Panc1 (cell line): ENCODE results near the gene MAGEA10. TPM values are rescaled to one million over a fixed set of nuclear protein-coding genes. Genes with fewer than 3 reads are reported as not detected.

Source experiments
- ATAC-seq: fragments of 200-7000 bp; cut with Tn5 transposase; 2 replicates; pipeline ENCODE4 v1.9.1; 2020; ENCODE audit warnings: mild to moderate bottlenecking, moderate library complexity
- BruUV-seq: library from RNA; stranded (reverse); fragments of 400-500 nt; replicated peaks from 2 replicates; lab custom pipeline; 2021; lab: Mats Ljungman, UMichigan
- CTCF ChIA-PET: fragments of 300-600 bp; sonication (Branson Sonifier 250); formaldehyde crosslinking; loops from one replicate; lab custom pipeline; 2022; ENCODE audit warnings: antibody characterized with exemption; lab: Charles Lee
- POLR2A ChIA-PET: fragments of 300-600 bp; sonication (Branson Sonifier 250); formaldehyde crosslinking; loops from one replicate; lab custom pipeline; 2022; ENCODE audit warnings: antibody characterized with exemption; lab: Charles Lee
- DNase-seq: peaks from one replicate; pipeline ENCODE4 v3.0.0-alpha.2; 2010; ENCODE audit warnings: low read depth, low spot score
- H3K27ac ChIP-seq: 2 replicates; pipeline ENCODE4 v1.5.1; 2011; ENCODE audit warnings: mild to moderate bottlenecking, low read length, inconsistent platforms
- H3K27me3 ChIP-seq: fragments of 200-500 bp; sonication (Bioruptor generic); 2 replicates; pipeline ENCODE4 v1.6.0; 2014; ENCODE audit warnings: low read length, inconsistent platforms; ENCODE audit not compliant: control insufficient read depth, insufficient read depth
- H3K36me3 ChIP-seq: fragments of 200-500 bp; sonication (Bioruptor generic); 2 replicates; pipeline ENCODE4 v1.5.1; 2014; ENCODE audit warnings: inconsistent platforms, mild to moderate bottlenecking, low read length, moderate library complexity; ENCODE audit not compliant: control insufficient read depth, insufficient read depth
- H3K4me1 ChIP-seq: 2 replicates; pipeline ENCODE4 v1.5.1; 2011; ENCODE audit warnings: inconsistent platforms, mild to moderate bottlenecking, low read length, moderate library complexity; ENCODE audit not compliant: control insufficient read depth, insufficient read depth
- H3K4me3 ChIP-seq, 2 experiments: 2 replicates each; pipeline ENCODE4 v1.5.1; 2011 to 2012; ENCODE audit warnings: low read depth in 2 of 2, low read length in 2 of 2, mild to moderate bottlenecking in 2 of 2, inconsistent platforms in 1 of 2, moderate library complexity in 1 of 2
- H3K9me3 ChIP-seq: fragments of 200-500 bp; sonication (Bioruptor generic); 2 replicates; pipeline ENCODE4 v1.5.1; 2014; ENCODE audit warnings: low read depth, mild to moderate bottlenecking, inconsistent platforms, low read length, moderate library complexity; ENCODE audit not compliant: control insufficient read depth, insufficient read depth
- CTCF ChIP-seq: fragments of 450-650 bp; IDR thresholded peaks from 2 replicates; pipeline ENCODE4 v1.5.1; 2017; ENCODE audit warnings: mild to moderate bottlenecking
- POLR2AphosphoS5 ChIP-seq: IDR thresholded peaks from 2 replicates; pipeline ENCODE4 v1.6.1; 2012; ENCODE audit warnings: mild to moderate bottlenecking, low read depth, low read length, moderate library complexity
- REST ChIP-seq, 2 experiments: IDR thresholded peaks; 2 replicates each; pipeline ENCODE4 v1.6.1; 2011 to 2012; ENCODE audit warnings: low read depth in 2 of 2, control low read depth in 1 of 2, low read length in 1 of 2, mild to moderate bottlenecking in 1 of 2, moderate library complexity in 1 of 2; ENCODE audit not compliant: insufficient read depth in 1 of 2
- SIN3A ChIP-seq: IDR thresholded peaks from 2 replicates; pipeline ENCODE4 v1.6.1; 2012; ENCODE audit warnings: low read depth, mild to moderate bottlenecking, low read length, moderate library complexity, borderline replicate concordance; ENCODE audit not compliant: insufficient read depth
- TCF7L2 ChIP-seq: IDR thresholded peaks from 2 replicates; pipeline ENCODE4 v1.6.1; 2011; ENCODE audit warnings: mild to moderate bottlenecking, low read depth, low read length, inconsistent platforms
- in situ Hi-C: cut with HindIII; loops from 2 replicates; pipeline ENCODE4 v1.10.0; 2016; ENCODE audit warnings: low sequenced_read_pairs, low pct_unique_long_range_greater_than_20kb
- intact Hi-C: fragments of 100-400 bp; cut with micrococcal nuclease; formaldehyde crosslinking; loops from one replicate; pipeline ENCODE4 v1.10.0; 2022; ENCODE audit not compliant: unreplicated experiment
- total RNA-seq: library from RNA; stranded (reverse); gene quantifications from one replicate; pipeline ENCODE4 v1.2.1, GENCODE V29; 2021; ENCODE audit not compliant: unreplicated experiment

The MAGEA10 gene
- total RNA-seq, 1 experiment from 2014 or later, result not detected

DNA sequence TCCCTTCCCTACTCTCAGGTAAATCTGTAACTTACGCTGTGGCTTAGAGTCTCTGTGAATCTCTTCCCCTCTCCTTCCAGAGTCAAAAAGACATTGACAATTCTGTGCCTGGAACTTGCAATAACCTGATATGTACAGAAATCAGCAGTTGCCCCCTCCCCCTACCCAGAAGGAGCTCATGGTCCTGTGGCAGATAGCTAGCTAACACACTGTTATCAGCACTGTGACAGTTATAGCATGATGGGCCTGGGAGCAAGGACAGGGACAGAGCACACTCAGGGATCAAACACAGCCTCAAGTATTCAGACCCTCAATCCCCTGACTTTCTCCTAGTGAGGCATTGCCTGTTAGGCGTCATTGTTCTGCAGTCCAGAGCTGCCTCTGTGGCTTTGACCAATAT, 18.7 kb upstream of the MAGEA10 start:
- no peak overlapping the region for H3K4me3 ChIP-seq
- no peaks in the 10 kb centered on the region for H3K36me3 ChIP-seq
- H3K27me3 ChIP-seq, result no peaks in the 10 kb centered on the region
- DNase-seq (no peak), ATAC-seq (no peak)
- TF ChIP-seq CTCF, result no peak
- CTCF ChIA-PET, result no interaction called here
- H3K9me3 ChIP-seq, result no peaks in the 10 kb centered on the region
- POLR2A ChIA-PET, result no interaction called here
- BruUV-seq, result no TSS peak
- in situ Hi-C loops, result no loop called here
- intact Hi-C loops, result no loop called here
- H3K4me1 ChIP-seq, result no peaks in the 10 kb centered on the region
- no peak overlapping the region for H3K27ac ChIP-seq

DNA sequence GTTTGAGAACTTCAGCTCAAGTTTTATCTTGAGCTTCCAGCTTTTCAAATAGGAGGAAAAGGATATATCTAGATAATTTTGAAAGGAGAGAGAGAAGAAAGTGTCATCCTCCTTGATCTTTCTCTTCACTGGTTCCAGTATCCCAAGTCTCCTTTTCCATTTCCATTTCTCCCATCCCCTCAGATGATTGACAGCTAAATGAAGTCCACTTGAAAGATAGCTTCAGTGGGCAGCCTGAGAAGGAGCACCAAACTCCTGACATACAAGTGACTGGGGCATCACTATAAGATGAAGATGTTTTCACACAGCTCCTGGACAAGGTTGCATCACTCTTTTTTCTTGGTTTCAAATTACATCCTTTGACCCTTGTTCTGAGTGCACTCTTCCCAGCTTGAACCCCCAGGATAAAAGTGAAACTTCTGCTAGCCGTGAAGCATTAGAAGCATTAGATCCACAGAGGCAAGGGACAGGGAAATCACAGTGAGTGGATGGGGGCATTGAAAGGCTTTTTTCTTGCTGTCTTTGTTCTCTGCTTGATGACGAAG, 17.5 kb upstream of the MAGEA10 start:
- DNase-seq, result no peak
- in situ Hi-C loops, result no loop called here
- Histone ChIP-seq H3K9me3 (no peaks in the 10 kb centered on the region), H3K4me1 (no peaks in the 10 kb centered on the region), H3K36me3 (no peaks in the 10 kb centered on the region), H3K4me3 (no peak overlapping the region), H3K27me3 (no peaks in the 10 kb centered on the region), H3K27ac (no peak overlapping the region)
- no TSS peak for BruUV-seq
- CTCF ChIA-PET, result no interaction called here
- intact Hi-C loops, result no loop called here
- POLR2A ChIA-PET, result no interaction called here
- no peak for ATAC-seq
- TF ChIP-seq TCF7L2, result no peak
- no peak for TF ChIP-seq REST (IDR thresholded peaks at IDR 0.05; ENCODE audit: insufficient read depth in 1 of 2, low read depth in 2 of 2, low read length in 1 of 2)
- TF ChIP-seq CTCF, result no peak
- no peak for TF ChIP-seq POLR2AphosphoS5
- TF ChIP-seq SIN3A, result no peak
